HEK293 (cell line): ENCODE results near the gene HNRNPK.
A peak's percentile ranks its signal among the peaks of the same experiment; 100 is the strongest.

Experiments used
- GLI4 ChIP-seq: fragments of 450-650 bp; formaldehyde crosslinking; IDR thresholded peaks from 2 replicates; pipeline ENCODE4 v1.5.1; 2016; ENCODE audit warnings: missing biosample characterization, missing genetic modification characterization
- GLIS2 ChIP-seq: fragments of 450-650 bp; formaldehyde crosslinking; IDR thresholded peaks from 2 replicates; pipeline ENCODE4 v1.5.1; 2016; ENCODE audit warnings: missing biosample characterization, missing genetic modification characterization
- REPIN1 ChIP-seq: fragments of 450-650 bp; formaldehyde crosslinking; IDR thresholded peaks from 2 replicates; pipeline ENCODE4 v1.5.1; 2017; ENCODE audit warnings: missing biosample characterization, missing genetic modification characterization, low read depth
- SALL2 ChIP-seq: fragments of 450-650 bp; formaldehyde crosslinking; IDR thresholded peaks from 2 replicates; pipeline ENCODE4 v1.5.0; 2017; ENCODE audit warnings: missing biosample characterization, mild to moderate bottlenecking, missing genetic modification characterization, borderline replicate concordance
- SCRT2 ChIP-seq: fragments of 450-650 bp; formaldehyde crosslinking; IDR thresholded peaks from 2 replicates; pipeline ENCODE4 v1.5.1; 2016; ENCODE audit warnings: missing biosample characterization, missing genetic modification characterization
- WT1 ChIP-seq: fragments of 450-650 bp; formaldehyde crosslinking; IDR thresholded peaks from 2 replicates; pipeline ENCODE4 v1.5.1; 2016; ENCODE audit warnings: missing biosample characterization, missing genetic modification characterization
- ZFP69B ChIP-seq: fragments of 450-650 bp; formaldehyde crosslinking; IDR thresholded peaks from 2 replicates; pipeline ENCODE4 v1.5.1; 2016; ENCODE audit warnings: missing biosample characterization, missing genetic modification characterization
- ZNF112 ChIP-seq: fragments of 450-650 bp; formaldehyde crosslinking; IDR thresholded peaks from 2 replicates; pipeline ENCODE4 v1.5.0; 2017; ENCODE audit warnings: missing biosample characterization, missing genetic modification characterization
- ZNF394 ChIP-seq: fragments of 450-650 bp; formaldehyde crosslinking; IDR thresholded peaks from 2 replicates; pipeline ENCODE4 v1.5.1; 2016; ENCODE audit warnings: missing biosample characterization, missing genetic modification characterization, mild to moderate bottlenecking, moderate library complexity, borderline replicate concordance
- ZNF433 ChIP-seq: fragments of 450-650 bp; formaldehyde crosslinking; IDR thresholded peaks from 2 replicates; pipeline ENCODE4 v1.5.1; 2016; ENCODE audit warnings: missing biosample characterization, missing genetic modification characterization, low read depth
- ZNF514 ChIP-seq: fragments of 450-650 bp; formaldehyde crosslinking; IDR thresholded peaks from 2 replicates; pipeline ENCODE4 v1.5.1; 2016; ENCODE audit warnings: missing biosample characterization, missing genetic modification characterization
- ZNF529 ChIP-seq: fragments of 450-650 bp; formaldehyde crosslinking; IDR thresholded peaks from 2 replicates; pipeline ENCODE4 v1.5.1; 2017; ENCODE audit warnings: missing genetic modification characterization, missing biosample characterization; ENCODE audit not compliant: insufficient replicate concordance
- ZNF530 ChIP-seq: fragments of 450-650 bp; formaldehyde crosslinking; IDR thresholded peaks from 2 replicates; pipeline ENCODE4 v1.5.1; 2016; ENCODE audit warnings: low read depth, missing biosample characterization, missing genetic modification characterization
- ZNF623 ChIP-seq: fragments of 450-650 bp; formaldehyde crosslinking; IDR thresholded peaks from 2 replicates; pipeline ENCODE4 v1.5.1; 2016; ENCODE audit warnings: missing biosample characterization, missing genetic modification characterization
- ZNF629 ChIP-seq: fragments of 450-650 bp; formaldehyde crosslinking; IDR thresholded peaks from 2 replicates; pipeline ENCODE4 v1.5.1; 2017; ENCODE audit warnings: missing biosample characterization, missing genetic modification characterization
- ZNF677 ChIP-seq: fragments of 450-650 bp; IDR thresholded peaks from 2 replicates; pipeline ENCODE4 v1.5.0; 2018; ENCODE audit warnings: missing biosample characterization, mild to moderate bottlenecking, missing genetic modification characterization, moderate library complexity
- ZNF768 ChIP-seq: fragments of 450-650 bp; formaldehyde crosslinking; IDR thresholded peaks from 2 replicates; pipeline ENCODE4 v1.5.1; 2018; ENCODE audit warnings: missing biosample characterization, mild to moderate bottlenecking, missing genetic modification characterization
- ZNF776 ChIP-seq: fragments of 450-650 bp; formaldehyde crosslinking; IDR thresholded peaks from 2 replicates; pipeline ENCODE4 v1.5.0; 2017; ENCODE audit warnings: missing biosample characterization, missing genetic modification characterization, borderline replicate concordance
- ZSCAN30 ChIP-seq: fragments of 450-650 bp; IDR thresholded peaks from 2 replicates; pipeline ENCODE4 v1.5.1; 2018; ENCODE audit warnings: missing biosample characterization, mild to moderate bottlenecking, missing genetic modification characterization, moderate library complexity
- TF ChIP-seq, protein P1 (sequence below): fragments of 450-650 bp; formaldehyde crosslinking; conservative IDR thresholded peaks from 2 replicates; pipeline ENCODE4 v1.5.1; 2016; ENCODE audit warnings: low read depth, missing biosample characterization, missing genetic modification characterization
- TF ChIP-seq, protein P2 (sequence below): fragments of 450-650 bp; formaldehyde crosslinking; IDR thresholded peaks from 2 replicates; pipeline ENCODE4 v1.5.1; 2017; ENCODE audit warnings: missing biosample characterization, mild to moderate bottlenecking, missing genetic modification characterization, moderate library complexity
- TF ChIP-seq, protein P3 (sequence below): fragments of 450-650 bp; formaldehyde crosslinking; IDR thresholded peaks from 2 replicates; pipeline ENCODE4; 2016; ENCODE audit warnings: missing biosample characterization, missing genetic modification characterization
- TF ChIP-seq, protein P4 (sequence below): fragments of 450-650 bp; formaldehyde crosslinking; optimal IDR thresholded peaks from 2 replicates; pipeline ENCODE3; 2016; ENCODE audit warnings: missing biosample characterization, mild to moderate bottlenecking, missing genetic modification characterization
- TF ChIP-seq, protein P5 (sequence below): fragments of 450-650 bp; formaldehyde crosslinking; IDR thresholded peaks from 2 replicates; pipeline ENCODE4 v1.5.1; 2016; ENCODE audit warnings: missing biosample characterization, missing genetic modification characterization
- TF ChIP-seq, protein P6 (sequence below): fragments of 450-650 bp; formaldehyde crosslinking; IDR thresholded peaks from 2 replicates; pipeline ENCODE4 v1.5.1; 2016; ENCODE audit warnings: missing biosample characterization, missing genetic modification characterization

HNRNPK gene

DNA sequence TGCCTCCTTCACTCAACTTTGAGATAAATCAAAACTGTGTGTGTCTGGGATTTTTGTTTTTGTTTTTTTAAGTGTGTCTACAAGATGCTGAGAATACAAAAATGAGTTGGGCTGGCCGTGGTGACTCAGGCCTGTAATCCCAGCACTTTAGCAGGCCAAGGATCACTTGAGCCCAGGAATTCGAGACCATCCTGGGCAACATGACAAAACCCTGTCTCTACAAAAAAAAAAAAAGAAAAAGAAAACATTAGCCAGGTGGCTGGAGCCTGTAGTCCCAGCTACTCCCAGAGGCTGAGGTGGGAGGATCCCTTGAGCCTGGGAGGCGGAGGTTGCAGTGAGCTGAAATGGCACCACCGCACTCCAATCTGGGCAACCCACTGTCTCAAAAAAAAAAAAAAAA, 21.0 kb downstream of the HNRNPK start (continued):
- TF ChIP-seq, protein P1, sequence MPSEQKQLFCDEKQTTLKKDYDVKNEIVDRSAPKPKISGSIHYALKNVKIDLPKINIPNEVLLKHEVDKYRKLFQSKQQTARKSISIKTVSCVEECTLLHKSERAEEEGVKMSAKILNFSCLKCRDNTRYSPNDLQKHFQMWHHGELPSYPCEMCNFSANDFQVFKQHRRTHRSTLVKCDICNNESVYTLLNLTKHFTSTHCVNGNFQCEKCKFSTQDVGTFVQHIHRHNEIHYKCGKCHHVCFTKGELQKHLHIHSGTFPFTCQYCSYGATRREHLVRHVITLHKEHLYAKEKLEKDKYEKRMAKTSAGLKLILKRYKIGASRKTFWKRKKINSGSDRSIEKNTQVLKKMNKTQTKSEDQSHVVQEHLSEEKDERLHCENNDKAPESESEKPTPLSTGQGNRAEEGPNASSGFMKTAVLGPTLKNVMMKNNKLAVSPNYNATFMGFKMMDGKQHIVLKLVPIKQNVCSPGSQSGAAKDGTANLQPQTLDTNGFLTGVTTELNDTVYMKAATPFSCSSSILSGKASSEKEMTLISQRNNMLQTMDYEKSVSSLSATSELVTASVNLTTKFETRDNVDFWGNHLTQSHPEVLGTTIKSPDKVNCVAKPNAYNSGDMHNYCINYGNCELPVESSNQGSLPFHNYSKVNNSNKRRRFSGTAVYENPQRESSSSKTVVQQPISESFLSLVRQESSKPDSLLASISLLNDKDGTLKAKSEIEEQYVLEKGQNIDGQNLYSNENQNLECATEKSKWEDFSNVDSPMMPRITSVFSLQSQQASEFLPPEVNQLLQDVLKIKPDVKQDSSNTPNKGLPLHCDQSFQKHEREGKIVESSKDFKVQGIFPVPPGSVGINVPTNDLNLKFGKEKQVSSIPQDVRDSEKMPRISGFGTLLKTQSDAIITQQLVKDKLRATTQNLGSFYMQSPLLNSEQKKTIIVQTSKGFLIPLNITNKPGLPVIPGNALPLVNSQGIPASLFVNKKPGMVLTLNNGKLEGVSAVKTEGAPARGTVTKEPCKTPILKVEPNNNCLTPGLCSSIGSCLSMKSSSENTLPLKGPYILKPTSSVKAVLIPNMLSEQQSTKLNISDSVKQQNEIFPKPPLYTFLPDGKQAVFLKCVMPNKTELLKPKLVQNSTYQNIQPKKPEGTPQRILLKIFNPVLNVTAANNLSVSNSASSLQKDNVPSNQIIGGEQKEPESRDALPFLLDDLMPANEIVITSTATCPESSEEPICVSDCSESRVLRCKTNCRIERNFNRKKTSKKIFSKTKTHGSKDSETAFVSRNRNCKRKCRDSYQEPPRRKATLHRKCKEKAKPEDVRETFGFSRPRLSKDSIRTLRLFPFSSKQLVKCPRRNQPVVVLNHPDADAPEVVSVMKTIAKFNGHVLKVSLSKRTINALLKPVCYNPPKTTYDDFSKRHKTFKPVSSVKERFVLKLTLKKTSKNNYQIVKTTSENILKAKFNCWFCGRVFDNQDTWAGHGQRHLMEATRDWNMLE (tag by site-specific recombination): no peak
- TF ChIP-seq ZNF529 (tag by site-specific recombination) (no peak), ZNF433 (tag by site-specific recombination) (no peak), ZNF677 (tag by site-specific recombination) (no peak), ZSCAN30 (tag by site-specific recombination) (no peak), ZNF776 (tag by site-specific recombination) (no peak), SALL2 (tag by site-specific recombination) (no peak), ZNF768 (tag by site-specific recombination) (no peak), ZNF623 (tag by site-specific recombination) (no peak), ZNF394 (tag by site-specific recombination) (peak; percentile 71; the same call in 1 of the 2 replicates), GLI4 (tag by site-specific recombination) (no peak), ZNF112 (tag by site-specific recombination) (no peak), ZNF629 (tag by site-specific recombination) (no peak), ZFP69B (tag by site-specific recombination) (no peak), REPIN1 (tag by site-specific recombination) (no peak), GLIS2 (tag by site-specific recombination) (no peak), WT1 (tag by site-specific recombination) (peak; percentile 64), ZNF530 (no peak), SCRT2 (tag by site-specific recombination) (no peak), ZNF514 (no peak)
- TF ChIP-seq, protein P2, sequence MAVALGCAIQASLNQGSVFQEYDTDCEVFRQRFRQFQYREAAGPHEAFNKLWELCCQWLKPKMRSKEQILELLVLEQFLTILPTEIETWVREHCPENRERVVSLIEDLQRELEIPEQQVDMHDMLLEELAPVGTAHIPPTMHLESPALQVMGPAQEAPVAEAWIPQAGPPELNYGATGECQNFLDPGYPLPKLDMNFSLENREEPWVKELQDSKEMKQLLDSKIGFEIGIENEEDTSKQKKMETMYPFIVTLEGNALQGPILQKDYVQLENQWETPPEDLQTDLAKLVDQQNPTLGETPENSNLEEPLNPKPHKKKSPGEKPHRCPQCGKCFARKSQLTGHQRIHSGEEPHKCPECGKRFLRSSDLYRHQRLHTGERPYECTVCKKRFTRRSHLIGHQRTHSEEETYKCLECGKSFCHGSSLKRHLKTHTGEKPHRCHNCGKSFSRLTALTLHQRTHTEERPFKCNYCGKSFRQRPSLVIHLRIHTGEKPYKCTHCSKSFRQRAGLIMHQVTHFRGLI (tag by site-specific recombination): peak; percentile 76; the same call in 1 of the 2 replicates
- TF ChIP-seq, protein P3, sequence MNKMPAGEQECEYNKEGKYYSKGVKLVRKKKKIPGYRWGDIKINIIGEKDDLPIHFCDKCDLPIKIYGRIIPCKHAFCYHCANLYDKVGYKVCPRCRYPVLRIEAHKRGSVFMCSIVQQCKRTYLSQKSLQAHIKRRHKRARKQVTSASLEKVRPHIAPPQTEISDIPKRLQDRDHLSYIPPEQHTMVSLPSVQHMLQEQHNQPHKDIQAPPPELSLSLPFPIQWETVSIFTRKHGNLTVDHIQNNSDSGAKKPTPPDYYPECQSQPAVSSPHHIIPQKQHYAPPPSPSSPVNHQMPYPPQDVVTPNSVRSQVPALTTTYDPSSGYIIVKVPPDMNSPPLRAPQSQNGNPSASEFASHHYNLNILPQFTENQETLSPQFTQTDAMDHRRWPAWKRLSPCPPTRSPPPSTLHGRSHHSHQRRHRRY (tag by site-specific recombination): no peak
- TF ChIP-seq, protein P4, sequence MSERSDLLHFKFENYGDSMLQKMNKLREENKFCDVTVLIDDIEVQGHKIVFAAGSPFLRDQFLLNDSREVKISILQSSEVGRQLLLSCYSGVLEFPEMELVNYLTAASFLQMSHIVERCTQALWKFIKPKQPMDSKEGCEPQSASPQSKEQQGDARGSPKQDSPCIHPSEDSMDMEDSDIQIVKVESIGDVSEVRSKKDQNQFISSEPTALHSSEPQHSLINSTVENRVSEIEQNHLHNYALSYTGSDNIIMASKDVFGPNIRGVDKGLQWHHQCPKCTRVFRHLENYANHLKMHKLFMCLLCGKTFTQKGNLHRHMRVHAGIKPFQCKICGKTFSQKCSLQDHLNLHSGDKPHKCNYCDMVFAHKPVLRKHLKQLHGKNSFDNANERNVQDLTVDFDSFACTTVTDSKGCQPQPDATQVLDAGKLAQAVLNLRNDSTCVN (tag by site-specific recombination): no peak
- TF ChIP-seq, protein P5, sequence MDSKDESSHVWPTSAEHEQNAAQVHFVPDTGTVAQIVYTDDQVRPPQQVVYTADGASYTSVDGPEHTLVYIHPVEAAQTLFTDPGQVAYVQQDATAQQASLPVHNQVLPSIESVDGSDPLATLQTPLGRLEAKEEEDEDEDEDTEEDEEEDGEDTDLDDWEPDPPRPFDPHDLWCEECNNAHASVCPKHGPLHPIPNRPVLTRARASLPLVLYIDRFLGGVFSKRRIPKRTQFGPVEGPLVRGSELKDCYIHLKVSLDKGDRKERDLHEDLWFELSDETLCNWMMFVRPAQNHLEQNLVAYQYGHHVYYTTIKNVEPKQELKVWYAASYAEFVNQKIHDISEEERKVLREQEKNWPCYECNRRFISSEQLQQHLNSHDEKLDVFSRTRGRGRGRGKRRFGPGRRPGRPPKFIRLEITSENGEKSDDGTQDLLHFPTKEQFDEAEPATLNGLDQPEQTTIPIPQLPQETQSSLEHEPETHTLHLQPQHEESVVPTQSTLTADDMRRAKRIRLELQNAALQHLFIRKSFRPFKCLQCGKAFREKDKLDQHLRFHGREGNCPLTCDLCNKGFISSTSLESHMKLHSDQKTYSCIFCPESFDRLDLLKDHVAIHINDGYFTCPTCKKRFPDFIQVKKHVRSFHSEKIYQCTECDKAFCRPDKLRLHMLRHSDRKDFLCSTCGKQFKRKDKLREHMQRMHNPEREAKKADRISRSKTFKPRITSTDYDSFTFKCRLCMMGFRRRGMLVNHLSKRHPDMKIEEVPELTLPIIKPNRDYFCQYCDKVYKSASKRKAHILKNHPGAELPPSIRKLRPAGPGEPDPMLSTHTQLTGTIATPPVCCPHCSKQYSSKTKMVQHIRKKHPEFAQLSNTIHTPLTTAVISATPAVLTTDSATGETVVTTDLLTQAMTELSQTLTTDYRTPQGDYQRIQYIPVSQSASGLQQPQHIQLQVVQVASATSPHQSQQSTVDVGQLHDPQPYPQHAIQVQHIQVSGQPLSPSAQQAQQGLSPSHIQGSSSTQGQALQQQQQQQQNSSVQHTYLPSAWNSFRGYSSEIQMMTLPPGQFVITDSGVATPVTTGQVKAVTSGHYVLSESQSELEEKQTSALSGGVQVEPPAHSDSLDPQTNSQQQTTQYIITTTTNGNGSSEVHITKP (tag by site-specific recombination): 0 out of 2 replicates have a peak, but pooled peaks have one; percentile 37
- TF ChIP-seq, protein P6, sequence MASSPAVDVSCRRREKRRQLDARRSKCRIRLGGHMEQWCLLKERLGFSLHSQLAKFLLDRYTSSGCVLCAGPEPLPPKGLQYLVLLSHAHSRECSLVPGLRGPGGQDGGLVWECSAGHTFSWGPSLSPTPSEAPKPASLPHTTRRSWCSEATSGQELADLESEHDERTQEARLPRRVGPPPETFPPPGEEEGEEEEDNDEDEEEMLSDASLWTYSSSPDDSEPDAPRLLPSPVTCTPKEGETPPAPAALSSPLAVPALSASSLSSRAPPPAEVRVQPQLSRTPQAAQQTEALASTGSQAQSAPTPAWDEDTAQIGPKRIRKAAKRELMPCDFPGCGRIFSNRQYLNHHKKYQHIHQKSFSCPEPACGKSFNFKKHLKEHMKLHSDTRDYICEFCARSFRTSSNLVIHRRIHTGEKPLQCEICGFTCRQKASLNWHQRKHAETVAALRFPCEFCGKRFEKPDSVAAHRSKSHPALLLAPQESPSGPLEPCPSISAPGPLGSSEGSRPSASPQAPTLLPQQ (tag by site-specific recombination): no peak
